HG03175 (cell line): ENCODE measurements around the gene BSG.

Experiments used
- ATAC-seq: cut with Tn5 transposase; IDR thresholded peaks from one replicate; pipeline ENCODE4 v1.9.1; 2021; ENCODE audit warnings: mild to moderate bottlenecking, moderate library complexity; ENCODE audit not compliant: unreplicated experiment

The BSG gene

DNA sequence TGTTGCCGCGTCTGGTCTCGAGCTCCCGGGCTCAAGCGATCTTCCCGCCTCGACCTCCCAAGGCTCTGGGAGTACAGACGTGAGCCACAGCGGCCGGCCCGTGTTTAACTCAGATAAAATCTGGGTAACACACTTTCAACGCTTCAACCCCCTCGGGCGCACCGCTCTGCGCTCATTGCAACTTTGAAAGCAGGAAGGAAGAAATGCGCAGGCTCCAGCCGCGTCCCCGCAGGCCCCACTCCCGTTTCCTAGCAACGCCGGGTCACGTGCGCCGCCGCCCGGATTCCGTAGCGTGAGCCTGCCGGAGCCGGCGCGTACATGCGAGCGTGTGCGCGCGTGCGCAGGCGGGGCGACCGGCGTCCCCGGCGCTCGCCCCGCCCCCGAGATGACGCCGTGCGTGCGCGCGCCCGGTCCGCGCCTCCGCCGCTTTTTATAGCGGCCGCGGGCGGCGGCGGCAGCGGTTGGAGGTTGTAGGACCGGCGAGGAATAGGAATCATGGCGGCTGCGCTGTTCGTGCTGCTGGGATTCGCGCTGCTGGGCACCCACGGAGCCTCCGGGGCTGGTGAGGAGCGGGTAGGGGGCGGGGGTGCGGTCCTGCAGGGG, at the start of gene BSG:
TSS of gene BSG (plus strand) at position 457 of the 603 bp plus-strand sequence. CDS start at position 496, 39 bp downstream.
- ATAC-seq: peak; percentile 73

DNA sequence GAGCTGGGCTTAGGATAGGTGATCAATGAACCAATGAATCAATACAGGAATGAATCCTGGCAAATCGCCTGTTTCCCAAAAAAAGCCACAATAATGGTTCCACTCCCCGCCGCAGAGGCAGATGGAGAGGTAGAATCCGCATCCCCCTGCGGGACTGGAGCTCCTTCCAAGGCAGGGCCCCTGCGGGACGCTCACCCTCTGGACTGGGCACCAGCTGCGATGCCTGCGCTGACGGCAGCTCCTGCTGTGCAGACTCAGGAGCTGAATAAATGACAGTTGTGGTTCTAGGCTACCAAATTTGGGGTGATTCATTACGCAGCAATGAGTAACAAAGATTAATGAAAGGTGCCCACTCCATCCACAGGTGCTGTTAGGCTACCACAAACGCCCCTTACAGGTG, 49.7 kb upstream of the BSG start:
- no peak for ATAC-seq

DNA sequence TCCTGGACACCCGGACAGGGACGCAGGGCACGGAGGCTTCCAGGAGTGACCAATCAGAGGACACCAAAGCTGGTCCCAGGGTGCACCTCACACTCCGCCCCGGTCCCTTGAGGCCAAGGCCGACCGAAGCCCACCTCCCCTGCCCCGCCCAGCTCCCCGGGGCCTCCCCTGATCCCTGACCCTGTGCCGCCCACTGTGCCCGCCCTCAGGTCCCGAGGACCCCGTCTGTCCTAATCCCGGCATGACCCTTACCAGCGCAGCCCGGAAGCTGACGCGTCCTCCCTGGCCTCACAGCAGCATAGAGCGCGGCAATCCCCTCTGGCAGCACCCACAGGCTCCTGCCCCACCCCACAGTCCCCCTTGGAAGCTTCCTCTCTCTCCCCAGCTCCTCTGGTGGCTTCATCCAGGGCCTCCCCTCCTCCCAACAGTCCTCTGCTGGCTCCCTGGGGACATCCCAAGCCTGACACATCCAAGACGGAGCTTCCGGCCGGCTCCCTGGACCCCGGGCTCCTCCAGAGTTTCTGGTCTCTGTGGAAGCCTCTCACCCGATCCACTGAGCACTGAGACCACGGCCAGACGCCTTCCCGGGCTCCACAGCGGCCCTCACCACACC, 48.2 kb upstream of the BSG start:
- no peak for ATAC-seq

DNA sequence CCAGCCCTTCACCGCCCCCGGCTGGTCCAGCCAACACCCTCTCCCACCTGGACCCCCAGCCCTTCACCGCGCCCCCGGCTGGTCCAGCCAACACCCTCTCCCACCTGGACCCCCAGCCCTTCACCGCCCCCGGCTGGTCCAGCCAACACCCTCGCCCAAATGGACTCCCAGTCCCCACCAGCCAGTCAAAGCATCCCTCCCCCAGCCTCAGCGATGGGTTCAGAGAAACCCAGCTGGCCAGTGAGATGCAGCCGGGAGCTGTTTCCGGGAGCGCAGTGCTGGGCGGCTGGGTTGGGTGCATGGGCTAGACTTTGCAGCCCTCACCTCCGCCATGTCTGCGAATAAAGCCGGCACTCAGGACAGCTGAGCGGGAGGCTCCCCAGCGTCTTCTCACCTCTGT, 47.4 kb upstream of the BSG start:
- ATAC-seq: no peak

DNA sequence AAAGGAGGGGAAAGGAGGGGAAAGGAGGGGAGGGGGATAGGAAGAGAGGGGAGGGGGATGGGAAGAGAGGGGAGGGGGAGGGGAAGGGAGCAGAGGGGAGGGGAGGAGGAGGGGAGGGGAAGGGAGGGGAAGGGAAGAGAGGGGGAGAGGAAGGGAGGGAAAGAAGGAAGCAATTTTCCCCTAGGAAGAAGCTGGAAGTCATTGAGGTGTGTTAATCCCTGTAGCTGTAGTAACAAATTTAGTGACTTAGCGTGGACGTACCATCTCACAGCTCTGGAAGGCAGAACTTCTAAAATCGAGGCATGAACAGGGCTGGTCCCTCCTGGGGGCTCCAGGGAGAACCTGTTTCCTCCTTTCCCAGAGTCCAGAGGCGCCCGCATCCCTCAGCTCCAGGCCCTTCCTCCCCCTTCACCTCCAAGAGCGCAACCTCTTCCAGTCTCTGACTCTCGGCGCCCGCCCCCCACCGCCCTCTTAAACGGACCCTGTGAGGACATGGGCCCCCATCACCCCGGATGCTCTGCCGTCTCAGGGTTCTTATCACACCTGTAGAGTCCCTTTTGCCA, 46.5 kb upstream of the BSG start:
- ATAC-seq: no peak

DNA sequence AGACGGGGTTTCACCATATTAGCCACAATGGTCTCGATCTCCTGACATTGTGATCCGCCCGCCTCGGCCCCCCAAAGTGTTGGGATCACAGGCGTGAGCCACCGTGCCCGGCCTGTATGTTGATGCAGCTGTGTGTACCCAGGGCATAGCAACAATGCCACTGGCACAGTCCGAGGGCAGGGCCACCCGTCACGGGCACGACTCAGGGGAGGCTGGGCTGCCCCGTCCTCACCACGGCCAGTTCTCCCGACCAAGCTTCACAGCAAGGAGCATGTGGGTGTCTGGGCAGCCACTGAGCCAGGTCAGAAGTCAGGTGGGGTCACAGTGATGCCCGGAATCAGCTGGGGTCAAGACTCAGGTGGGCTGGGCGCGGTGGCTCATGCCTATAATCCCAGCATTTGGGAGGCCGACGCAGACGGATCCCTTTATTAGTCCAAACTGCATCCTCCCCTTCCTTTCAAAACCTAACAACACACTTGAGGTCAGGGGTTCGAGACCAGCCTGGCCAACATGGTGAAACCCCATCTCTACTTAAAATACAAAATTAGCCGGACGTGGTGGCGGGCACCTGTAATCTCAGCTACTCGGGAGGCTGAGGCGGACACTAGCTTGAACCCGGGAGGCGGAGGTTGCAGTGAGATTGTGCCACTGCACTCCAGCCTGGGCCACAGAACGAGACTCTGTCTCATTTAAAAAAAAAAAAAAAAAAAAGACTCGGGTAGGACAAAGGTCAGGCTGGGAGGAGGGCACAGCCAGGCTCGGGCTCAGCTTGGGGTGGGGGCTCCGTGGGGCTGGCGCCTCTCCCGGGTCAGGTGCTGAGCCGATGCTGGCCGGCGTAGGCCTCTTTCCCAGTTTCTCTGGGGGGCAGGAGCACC, 42.0 kb upstream of the BSG start:
- no peak for ATAC-seq

DNA sequence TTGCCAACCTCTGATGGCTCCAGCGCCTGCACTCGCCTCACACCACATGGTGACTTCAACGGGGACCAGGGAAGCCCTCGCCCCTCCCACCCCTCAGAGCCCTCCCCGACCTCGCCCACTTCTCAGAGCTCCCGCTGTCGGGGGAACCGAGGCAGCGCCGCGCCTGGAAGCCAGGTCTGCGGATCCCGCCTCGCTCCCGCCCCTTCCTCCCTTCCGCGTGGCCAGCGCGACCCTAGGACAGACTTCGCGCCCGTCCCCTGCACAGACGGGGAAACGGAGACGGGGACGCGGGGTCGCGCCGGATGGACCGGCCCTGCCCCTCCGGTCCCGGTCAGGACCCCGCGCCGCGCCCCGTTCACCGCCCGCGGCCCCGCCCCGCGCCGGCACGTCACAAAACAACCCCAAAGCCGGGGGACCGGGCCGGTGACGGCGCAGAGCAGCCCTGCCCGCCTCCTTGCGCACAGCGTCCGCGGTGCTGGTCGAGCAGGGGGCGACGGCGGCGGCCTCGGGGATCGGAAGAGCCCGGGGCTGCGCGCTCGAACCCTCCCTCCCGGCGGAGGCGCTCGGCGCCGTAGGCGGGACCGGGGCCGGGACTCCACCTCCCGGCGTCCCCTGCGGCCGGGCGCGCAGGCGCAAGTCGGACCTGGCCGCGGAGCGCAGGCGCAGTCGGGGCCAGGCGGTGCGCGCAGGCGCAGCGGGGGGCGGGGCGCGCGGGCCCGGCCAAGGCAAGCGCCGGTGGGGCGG, 41.2 kb upstream of the BSG start:
- peak; percentile 65 for ATAC-seq

DNA sequence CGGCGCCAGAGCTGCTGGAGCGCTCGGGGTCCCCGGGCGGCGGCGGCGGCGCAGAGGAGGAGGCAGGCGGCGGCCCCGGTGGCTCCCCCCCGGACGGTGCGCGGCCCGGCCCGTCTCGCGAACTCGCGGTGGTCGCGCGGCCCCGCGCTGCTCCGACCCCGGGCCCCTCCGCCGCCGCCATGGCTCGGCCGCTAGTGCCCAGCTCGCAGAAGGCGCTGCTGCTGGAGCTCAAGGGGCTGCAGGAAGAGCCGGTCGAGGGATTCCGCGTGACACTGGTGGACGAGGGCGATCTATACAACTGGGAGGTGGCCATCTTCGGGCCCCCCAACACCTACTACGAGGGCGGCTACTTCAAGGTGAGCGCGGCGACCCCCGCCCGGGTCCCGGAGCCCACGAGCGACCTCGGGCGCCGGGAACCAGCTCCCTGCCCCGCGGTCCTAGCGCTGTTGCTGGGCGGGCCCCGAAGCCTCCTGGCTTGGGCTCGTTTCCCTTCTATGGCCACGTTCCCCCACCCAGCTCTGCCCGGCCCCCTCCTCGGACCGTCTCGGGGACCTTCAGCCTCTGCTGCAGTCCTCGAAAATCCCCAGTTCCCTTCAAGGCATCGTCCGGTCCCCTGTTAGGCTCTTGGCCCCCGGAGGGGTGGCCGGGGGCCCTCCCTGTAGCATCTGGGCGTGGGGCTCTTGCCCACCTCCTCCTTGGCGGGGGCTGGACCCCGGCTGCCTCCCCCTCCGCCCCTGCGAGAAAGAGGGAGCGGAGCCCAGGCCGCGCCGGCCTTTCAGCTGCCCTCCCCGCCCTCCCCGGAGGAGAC, 40.4 kb upstream of the BSG start, which contains the start of gene CDC34:
TSS of gene CDC34 (plus strand) at position 8 of the 808 bp plus-strand sequence. CDS start at position 180, 172 bp downstream.
- ATAC-seq: peak; percentile 36

DNA sequence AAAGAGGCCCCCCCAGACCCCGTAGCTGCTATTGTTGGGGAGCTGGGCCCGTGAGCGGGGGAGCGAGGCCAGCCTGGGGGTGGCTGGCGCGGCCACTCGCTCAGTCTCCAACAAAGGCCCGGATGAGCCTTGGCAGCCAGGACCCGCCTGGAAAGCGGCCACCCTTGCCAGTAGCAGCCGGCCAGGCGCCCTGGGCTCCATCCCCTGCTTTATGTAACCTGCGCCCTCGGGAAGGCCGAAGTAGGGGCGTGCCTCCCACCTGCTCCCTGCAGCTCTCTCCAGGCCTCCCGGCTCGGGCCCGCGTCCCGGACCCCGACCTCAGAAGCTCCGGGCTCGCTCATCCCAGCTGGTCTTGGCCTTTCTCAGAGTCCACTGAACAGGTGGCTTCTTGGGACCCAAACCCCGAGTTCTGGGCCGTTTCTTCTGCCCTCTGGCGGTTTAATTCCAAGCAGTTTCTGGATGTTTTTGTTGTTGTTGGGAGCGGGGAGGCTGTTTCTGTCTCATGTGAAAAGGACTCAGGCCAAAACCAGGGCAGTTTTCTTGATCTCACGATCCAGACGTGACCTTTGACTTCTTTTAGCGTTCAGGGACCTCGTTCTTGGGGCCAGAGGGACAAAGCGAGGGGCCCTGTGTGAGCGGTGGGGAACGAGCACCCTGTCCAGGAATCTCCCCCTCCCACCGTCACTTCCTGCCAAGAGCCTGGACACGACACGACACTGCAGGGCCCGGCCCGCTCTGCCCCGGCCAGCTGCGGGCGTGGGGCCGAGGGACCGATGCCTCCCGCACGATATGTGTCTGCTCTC, 39.6 kb upstream of the BSG start:
- no peak for ATAC-seq

DNA sequence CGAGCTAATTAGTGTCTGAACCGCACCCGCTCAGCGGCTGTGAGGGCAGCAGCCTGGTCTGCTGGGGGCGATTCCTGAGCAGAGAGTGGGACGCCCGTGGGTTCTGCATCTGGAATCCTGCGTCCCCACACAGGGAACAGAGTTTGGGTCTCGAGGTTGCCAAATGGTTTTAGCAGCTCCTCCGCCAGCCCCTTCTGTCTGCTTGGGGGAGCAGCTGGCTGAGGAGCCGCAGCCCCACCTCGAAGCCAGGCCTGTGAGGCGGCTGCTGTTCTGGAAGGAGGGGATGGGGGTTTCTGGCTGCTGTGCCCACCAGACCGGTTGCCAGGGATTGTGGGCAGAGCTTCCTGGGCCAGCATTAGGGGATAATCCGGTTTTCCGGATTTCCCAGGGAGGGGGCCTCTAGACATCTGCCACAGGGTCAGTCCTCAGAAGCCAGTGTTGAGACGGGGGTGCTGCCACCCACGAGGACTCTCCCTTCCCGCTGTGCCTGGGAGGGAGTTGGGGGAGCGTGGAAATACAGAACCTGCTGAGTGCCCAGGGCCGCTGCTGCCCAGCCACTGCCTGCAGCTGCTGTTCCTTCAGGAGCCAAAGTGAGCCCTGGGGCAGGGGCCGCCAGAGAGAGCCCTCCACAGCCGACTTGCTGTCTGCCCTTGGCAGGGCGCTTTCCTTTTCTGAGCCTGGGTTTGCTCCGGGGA, 38.9 kb upstream of the BSG start:
- ATAC-seq: no peak

DNA sequence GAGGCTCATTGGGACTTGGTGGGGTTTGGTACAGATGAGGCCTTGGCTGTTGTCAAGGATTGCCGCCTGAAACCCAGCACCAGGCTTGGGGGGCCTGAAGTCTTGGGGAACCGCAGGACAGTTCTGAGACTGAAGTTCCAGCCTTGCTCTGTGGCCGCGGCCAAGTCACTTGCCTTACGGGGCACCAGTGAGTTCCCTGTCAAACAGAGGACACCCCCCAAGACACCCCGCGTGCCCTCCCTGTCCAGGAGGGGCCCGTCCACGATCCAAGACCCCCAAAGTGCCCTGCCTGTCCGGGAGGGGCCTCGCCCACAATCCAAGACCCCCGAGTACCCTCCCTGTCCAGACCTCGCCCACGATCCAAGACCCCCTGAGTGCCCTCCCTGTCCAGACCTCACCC, 38.3 kb upstream of the BSG start:
- ATAC-seq: no peak

DNA sequence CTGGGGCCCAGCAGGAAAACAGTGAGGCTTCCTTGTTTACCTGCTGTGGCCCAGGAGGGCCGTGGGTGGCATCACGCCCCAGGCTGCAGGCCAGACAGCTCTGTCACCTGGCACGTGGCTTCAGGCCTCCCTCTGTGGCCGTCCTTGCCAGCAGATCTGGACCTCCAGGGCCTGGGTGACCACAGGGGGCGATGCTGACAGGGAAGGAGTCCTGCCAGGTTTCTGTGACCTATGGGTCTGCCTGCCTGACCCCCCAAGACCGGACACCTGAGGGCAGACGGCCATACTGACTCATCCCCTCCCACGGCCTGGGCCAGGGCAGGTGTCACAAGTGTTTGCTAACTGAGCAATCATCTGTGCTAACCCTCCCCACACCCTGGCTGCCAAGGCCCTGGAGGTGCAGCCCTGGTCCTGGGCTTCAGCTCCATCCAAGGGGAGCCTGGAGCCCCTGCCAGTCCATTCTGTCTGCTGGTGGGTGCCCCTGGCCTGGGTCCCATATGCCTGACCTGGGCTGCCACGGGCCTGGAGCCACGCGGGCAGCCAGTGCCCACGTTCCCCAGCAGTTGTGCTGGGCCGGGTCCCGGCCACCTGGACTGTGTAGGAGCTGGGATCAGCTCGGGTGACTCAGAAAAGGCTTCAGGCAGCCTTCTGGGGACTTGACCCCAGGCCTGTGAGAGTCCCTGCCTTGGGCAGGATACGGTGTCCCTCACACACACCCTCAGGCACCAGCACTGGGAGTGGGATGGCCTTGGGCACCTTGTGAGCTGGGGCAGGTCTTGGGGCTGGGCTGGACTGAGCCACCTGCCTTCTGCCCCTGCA, 37.2 kb upstream of the BSG start:
- ATAC-seq: no peak

DNA sequence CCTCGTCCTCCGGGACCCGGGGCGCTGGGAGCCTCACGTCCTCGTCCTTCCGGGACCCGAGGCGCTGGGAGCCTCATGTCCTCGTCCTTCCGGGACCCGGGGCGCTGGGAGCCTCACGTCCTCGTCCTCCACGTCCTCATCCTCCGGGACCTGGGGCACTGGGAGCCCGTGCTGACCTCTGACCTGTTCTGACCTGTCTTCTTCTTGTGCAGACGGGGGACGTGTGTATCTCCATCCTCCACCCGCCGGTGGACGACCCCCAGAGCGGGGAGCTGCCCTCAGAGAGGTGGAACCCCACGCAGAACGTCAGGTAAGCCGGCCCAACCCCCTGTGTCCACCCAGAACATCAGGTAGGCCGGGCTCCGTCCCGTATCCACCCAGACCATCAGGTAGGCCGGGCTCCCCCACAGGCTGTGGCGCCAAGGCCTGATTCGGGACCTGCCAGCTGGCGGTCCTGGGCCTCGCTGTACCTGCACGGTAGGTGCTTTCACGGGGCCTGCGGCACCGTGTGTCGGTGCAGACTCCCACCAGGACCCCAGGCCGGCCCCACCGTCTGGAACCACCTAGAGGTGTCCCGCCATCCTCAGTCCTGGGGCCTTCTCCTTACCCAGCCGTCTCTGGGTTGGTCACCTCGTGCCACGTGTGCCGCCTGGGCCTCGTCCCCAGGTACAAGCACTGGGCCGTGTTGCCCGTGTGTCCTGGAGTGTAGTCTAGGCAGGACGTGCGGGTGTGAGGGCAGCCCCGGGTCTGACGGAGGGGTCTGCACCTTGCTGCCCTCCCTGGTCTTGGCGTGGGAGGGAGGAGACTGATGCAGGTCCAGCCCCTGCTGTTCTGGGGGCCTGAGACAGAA, 36.1 kb upstream of the BSG start:
- no peak for ATAC-seq

DNA sequence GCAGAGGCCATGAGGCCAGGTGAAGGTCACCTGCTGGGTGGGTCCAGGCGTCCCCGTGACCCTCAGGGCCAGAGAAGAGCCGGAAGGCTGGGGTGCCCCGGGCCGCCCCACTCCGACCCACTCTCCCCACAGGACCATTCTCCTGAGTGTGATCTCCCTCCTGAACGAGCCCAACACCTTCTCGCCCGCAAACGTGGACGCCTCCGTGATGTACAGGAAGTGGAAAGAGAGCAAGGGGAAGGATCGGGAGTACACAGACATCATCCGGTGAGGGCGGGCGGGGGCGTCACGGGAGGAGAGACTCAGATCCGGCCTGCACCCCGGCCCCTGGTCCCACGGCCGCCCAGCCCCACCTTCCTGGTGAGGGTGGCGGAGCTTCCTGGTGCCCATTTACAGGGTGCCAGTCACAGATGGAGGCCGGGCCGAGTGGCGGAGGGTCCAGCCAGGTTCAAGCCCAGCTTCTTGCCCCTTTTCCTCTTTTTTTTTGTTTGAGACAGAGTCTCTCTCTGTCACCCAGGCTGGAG, 35.5 kb upstream of the BSG start:
- no peak for ATAC-seq

DNA sequence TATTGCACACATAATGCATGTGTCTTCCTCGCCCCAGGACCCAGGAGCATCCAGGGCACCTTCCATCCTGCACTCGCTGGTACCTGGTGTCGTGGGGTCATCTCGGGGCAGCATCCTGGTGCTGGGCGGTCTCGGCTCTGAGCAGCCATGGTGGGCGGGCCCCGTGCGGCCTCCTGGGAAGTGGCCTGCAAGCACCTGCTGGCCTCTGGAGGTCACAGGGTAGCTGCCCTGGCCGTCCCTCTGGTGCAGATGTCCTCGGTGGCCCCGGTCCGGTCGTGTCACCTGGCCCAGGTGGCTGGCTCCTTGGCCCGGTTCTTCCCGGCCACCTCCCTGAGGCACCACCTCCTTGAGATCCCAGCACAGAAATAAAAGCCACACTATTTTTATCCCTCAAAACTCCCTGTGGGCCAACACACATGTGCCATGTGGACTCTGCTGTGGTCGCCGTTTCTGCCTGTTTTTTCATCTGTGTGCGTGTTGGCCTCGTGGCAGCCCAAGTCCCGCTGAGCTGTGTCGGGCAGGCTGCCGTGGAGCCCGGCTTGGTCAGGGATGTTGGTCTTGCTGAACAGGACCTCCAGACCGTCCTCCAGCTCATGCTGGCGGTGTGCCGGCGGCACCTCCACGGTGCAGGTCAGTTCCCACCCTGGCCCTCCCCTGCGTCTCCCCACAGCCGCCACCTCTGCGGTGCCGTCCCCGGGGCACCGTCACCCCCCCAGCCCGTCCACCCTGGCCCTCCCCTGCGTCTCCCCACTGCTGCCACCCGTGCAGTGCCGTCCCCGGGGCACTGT, 33.6 kb upstream of the BSG start:
- ATAC-seq: no peak
